AG09319 (cell line): Measurements from ENCODE around the gene KCNK4.
A peak's percentile ranks its signal among the peaks of the same experiment; 100 is the strongest.

ENCODE experiments used
- DNase-seq: peaks from one replicate; pipeline ENCODE4 v3.0.0-alpha.2; 2010; ENCODE audit warnings: low read depth; ENCODE audit errors: extremely low read depth
- TF ChIP-seq, protein P1 (sequence below): IDR thresholded peaks from 2 replicates; pipeline ENCODE4 v1.5.1; 2011; ENCODE audit warnings: low read depth, mild to moderate bottlenecking, inconsistent platforms, low read length, moderate library complexity

Gene KCNK4

DNA sequence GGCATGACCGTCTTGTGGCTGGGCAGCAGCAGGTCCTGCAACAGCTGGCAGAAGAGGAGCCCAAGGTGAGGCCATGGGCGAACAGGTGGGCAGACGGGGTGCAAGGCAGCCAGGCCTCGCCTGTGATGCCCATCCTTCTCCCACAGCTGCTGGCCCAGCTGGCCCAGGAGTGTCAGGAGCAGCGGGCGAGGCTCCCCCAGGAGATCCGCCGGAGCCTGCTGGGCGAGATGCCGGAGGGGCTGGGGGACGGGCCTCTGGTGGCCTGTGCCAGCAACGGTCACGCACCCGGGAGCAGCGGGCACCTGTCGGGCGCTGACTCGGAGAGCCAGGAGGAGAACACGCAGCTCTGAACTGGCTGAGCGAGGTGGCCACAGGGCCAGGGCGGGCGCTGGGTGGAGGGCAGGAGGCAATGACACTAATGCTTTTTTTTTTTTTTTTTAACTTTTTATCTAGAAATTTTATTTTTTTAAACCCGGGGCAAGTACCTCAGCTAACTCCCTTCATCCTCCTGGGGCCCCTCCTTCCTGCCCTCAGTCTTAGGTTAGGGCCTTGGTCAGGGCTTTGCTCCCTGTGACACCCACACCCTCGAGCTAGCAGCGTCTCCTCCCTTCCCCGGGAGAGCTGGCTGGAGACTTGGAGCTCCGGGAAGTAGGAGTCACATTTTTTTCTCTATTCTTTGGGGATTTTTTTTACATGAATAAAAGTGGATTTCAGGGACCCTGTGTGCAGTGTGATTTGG, 23.7 kb upstream of the KCNK4 start:
- DNase-seq: no peak

DNA sequence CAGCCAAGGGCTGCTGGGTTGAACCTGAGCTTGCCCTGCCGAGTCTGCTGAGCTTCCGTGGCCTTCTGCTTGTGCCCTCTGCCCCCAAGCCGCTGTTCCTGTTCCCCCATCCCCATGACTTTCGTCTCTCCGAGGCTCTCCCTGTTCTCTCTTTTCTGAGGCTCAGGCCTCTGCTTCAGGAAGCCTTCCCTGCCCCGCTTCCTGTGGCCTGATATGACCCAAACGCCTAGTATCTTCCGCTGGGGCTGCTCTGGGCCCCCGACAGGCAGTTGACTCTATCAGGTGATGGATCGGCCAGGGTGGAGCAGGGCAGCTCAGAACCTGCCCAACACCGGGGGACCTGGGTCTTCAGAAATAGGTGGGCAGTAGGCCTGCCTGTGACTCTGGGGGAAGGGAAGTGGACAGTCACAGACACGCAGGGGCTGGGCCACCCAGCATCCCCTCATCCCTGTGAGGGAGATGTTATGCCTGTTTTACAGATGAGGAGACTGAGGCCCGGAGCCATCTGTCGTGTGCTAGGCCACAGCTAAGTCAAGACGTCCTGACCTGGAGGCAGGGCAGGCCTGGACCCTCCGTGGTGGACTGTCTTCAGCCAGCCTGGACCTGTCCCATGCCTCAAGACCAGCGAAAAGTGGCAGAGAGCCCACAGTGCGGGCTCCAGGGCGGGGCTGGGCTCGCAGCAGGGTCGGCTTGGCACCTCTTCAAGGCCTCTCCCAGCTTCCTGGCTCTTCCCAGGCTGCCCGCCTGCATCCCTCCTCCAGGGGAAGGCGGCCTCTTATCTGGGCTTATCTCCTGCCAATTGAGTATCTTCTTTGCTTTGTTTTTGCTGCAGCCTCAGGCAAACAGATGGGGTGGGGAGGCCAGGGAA, 22.8 kb upstream of the KCNK4 start:
- TF ChIP-seq, protein P1, sequence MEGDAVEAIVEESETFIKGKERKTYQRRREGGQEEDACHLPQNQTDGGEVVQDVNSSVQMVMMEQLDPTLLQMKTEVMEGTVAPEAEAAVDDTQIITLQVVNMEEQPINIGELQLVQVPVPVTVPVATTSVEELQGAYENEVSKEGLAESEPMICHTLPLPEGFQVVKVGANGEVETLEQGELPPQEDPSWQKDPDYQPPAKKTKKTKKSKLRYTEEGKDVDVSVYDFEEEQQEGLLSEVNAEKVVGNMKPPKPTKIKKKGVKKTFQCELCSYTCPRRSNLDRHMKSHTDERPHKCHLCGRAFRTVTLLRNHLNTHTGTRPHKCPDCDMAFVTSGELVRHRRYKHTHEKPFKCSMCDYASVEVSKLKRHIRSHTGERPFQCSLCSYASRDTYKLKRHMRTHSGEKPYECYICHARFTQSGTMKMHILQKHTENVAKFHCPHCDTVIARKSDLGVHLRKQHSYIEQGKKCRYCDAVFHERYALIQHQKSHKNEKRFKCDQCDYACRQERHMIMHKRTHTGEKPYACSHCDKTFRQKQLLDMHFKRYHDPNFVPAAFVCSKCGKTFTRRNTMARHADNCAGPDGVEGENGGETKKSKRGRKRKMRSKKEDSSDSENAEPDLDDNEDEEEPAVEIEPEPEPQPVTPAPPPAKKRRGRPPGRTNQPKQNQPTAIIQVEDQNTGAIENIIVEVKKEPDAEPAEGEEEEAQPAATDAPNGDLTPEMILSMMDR: no peak

More for the DNA sequence above, 23.7 kb upstream of the KCNK4 start:
- TF ChIP-seq, protein P1: no peak

DNA sequence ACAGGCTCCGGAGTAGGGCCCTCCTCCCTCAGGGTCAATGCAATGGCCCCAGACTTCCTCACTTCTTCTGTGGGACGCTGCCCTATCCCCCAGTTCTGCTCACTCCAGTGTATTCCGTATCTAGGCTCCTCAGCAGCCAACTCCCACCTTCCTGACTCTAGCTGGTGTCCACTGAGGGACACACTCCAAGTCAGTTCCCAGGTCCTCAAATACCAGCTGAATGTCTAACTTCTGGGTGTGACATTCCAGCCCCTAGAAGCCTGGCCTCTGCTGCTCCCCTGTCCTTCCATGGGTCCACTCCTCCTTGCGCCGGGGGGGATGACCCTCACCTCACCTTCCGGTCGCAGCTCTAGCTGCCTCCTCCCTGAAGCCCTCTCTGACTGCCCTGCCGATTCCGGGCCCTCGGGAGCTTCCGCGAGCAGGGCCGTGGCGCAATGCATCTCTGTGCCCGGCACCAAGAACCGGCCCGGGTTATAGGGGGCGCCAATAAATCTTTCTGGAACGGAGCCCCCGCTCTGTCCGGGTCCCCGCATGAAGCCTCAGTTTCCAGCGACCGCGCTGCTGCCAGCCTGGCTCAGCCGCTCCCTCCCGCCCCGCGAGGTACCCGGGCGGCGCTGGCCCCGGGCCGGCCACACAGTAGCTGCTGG, 22.1 kb upstream of the KCNK4 start:
- DNase-seq: no peak
- TF ChIP-seq, protein P1: no peak

More for the DNA sequence above, 22.8 kb upstream of the KCNK4 start:
- no peak for DNase-seq

DNA sequence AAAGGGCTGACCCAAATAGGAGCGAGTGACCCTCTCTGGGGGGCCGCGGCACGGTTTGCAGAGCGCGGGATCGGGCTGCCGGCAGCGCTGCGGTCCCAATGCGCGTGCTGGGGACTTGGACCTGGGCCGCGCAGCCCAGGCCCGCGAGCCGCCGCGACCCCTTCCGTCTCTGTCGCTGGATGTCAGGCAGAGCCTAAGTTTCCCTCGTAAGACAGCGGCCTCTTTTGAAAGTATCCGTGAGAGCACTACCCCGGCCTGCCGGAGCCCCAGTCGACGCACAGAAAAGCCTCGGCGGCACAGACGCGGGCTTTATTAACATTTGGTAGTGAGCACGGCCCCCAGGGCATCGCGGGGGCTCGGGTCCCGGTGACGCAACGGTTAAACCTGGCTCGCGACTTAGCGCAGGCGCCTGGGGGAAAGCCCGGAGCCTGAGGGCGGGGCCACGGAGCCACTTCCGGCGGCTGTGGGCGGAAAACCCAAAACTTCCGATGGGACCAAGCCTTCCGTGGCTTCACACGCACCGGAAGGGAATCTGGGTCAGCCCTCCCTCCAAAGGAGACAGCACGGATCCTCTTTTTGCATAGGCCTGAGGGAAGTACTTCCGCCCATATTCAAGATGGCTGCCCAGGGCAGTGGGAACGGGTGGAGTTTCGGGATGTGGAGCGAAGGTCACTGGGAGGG, 21.4 kb upstream of the KCNK4 start:
- TF ChIP-seq, protein P1: no peak; the same call in 1 of the 2 replicates
- peak; percentile 100 for DNase-seq

DNA sequence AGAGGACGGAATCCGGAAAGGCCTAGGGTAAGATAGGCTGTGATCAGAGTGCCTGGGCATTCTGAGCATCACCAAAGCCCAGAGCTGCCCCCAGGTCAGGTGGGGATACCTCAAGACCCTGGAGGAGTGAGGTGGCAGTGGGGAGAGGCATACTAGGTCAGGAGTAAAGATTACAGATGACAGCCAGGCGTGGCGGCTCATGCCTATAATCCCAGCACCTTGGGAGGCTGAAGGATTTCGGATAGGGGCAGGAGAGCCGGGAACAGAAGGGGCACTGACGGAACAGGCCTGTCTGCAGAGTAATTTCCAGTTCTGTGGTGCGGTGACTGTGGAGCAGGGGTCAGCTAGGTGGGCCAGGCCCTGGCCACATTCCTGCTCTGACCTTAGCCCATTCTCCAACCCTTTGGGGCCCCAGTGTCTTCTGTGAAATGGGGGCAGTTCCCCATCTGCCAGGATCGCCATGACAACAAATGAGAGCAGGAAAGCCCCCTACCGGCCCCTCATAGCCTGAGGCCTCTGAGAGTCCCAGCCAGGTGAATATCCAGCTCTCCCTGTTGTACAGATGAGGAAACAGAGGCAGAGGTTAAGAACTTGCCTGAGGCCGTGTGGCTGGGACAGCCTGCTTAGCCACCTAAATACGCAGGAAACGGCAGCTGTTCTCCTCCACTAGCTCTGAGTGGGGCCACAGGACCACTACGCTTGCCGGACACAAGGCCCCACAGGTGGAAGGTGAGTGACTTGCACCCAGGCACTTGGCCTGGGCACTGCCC, 15.9 kb upstream of the KCNK4 start:
- TF ChIP-seq, protein P1: no peak

DNA sequence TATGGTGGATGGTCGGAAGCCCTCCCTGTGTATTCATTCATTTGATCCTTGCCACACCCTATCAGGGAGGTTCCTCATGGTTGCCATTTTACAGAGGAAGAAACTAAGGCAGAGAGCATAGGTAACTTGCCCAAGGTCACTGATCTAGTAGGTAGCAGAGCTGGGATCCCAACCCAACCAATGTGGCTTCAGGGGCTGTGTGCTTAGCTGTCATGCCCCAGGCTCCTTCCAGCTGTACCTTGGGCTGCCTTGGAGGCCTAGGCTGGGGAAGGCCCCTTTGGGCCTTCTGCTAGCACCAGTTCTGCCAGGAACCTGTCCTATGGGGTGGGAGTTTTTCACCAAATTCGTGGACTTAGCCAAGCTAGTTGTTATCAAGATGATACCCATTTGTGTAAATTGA, 15.3 kb upstream of the KCNK4 start:
- TF ChIP-seq, protein P1: no peak
- DNase-seq: no peak

More for the DNA sequence above, 15.9 kb upstream of the KCNK4 start:
- DNase-seq: no peak
